Chondrocyte (in vitro differentiated cells): ENCODE measurements around the gene RXFP3. TPM values are rescaled to one million over a fixed set of nuclear protein-coding genes. Genes with fewer than 3 reads are reported as not detected.
"Not testable (repeated sequence)": the region's sequence is repeated elsewhere in the genome, so short reads cannot be mapped to it uniquely, and the experiment has no call there.

ENCODE experiments used
- DNase-seq: peaks from one replicate; pipeline ENCODE4 v3.0.0; 2021; ENCODE audit warnings: mixed read lengths, low spot score
- H3K27ac Mint-ChIP-seq: one replicate; pipeline ENCODE4 v1.8.0; 2021; ENCODE audit warnings: mild to moderate bottlenecking, moderate library complexity, mixed read lengths; ENCODE audit not compliant: unreplicated experiment
- H3K27me3 Mint-ChIP-seq: 2 replicates; pipeline ENCODE4 v1.8.0; 2021; ENCODE audit warnings: low read depth, mixed read lengths
- H3K36me3 Mint-ChIP-seq: 2 replicates; pipeline ENCODE4 v1.8.0; 2021; ENCODE audit warnings: low read depth, mixed read lengths
- H3K4me1 Mint-ChIP-seq: 2 replicates; pipeline ENCODE4 v1.8.0; 2021; ENCODE audit warnings: low read depth, mild to moderate bottlenecking, mixed read lengths
- H3K4me3 Mint-ChIP-seq: one replicate; pipeline ENCODE4 v1.8.0; 2021; ENCODE audit warnings: mild to moderate bottlenecking, moderate library complexity, mixed read lengths; ENCODE audit not compliant: unreplicated experiment
- H3K9me3 Mint-ChIP-seq: 2 replicates; pipeline ENCODE4 v1.8.0; 2021; ENCODE audit warnings: low read depth, mixed read lengths
- CTCF ChIP-seq: fragments of 200-600 bp; sonication (generic); IDR thresholded peaks from 2 replicates; pipeline ENCODE4 v1.5.0; 2021; ENCODE audit warnings: antibody characterized with exemption, mild to moderate bottlenecking, moderate library complexity
- total RNA-seq: library from RNA; stranded (reverse); gene quantifications from 3 replicates; pipeline ENCODE4 v1.2.1, GENCODE V29; 2021

Gene RXFP3
- total RNA-seq, 1 donor from 2014 or later = not detected

GRCh38 chr5:33939556-33940262 lies 3.5 kb downstream of the RXFP3 start:
- H3K4me1 Mint-ChIP-seq = peaks cover 5% of the 10 kb centered on the region
- peaks cover 26% of the 10 kb centered on the region for H3K27me3 Mint-ChIP-seq
- no peaks in the 10 kb centered on the region for H3K36me3 Mint-ChIP-seq
- no peak for DNase-seq
- TF ChIP-seq CTCF = no peak
- H3K4me3 Mint-ChIP-seq = no peak overlapping the region
- no peaks in the 10 kb centered on the region for H3K9me3 Mint-ChIP-seq
- no peak overlapping the region for H3K27ac Mint-ChIP-seq

DNA sequence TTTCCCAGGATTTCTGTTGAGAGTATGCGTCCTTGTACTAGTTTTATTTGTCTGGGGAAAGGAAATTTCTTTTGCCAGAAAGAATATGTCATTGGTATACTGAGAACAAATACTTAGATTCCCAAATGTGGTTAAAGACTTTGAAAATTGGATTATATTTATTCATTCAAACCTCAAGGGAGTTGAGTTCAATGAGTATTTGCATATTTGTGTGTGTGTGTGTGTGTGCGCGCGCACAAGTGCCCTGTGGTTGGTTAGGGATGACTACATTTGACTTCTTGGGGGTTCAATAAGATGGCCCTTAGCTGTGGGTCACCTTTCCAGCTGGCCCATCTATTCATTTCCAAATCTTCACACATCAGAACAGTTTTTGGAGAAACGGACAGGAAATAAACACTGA lies 4.9 kb downstream of the RXFP3 start:
- no peak for TF ChIP-seq CTCF
- Mint-ChIP-seq H3K9me3 (no peaks in the 10 kb centered on the region), H3K4me3 (no peak overlapping the region), H3K27me3 (peaks cover 26% of the 10 kb centered on the region), H3K4me1 (peaks cover under 1% of the 10 kb centered on the region), H3K27ac (no peak overlapping the region), H3K36me3 (no peaks in the 10 kb centered on the region)
- no peak for DNase-seq

DNA sequence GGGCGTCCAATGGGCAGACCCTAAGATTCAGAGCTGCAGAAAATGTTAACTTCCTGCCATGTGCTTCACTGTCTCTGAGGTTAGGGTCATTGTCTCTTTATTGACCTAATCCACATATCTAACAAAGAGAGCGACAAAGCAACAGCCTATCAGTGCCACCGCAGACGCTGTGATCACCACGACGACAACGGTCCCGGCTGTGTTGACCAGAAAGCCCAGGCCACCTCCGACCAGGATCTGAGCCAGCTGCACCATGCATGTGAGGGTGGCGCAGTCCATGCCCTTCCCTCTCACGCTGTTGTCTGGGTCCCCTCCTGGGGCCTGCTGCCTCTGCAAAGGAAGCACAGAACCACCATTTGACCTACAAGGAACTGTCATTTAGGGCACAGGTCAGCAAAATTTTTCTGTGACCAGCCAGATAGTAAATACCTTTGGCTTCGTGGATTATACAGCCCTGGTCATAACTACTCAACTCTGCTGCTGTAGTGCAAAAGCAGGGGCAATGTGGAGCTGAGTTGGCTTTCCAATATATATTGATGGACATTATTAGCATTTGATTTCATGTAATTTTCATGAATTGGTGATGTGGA lies 8.5 kb downstream of the RXFP3 start:
- peaks cover 3% of the 10 kb centered on the region for H3K9me3 Mint-ChIP-seq
- no peak for DNase-seq
- TF ChIP-seq CTCF = no peak
- peaks cover 20% of the 10 kb centered on the region for H3K27me3 Mint-ChIP-seq
- H3K4me1 Mint-ChIP-seq = no peaks in the 10 kb centered on the region
- no peak overlapping the region for H3K4me3 Mint-ChIP-seq
- no peaks in the 10 kb centered on the region for H3K36me3 Mint-ChIP-seq
- no peak overlapping the region for H3K27ac Mint-ChIP-seq

DNA sequence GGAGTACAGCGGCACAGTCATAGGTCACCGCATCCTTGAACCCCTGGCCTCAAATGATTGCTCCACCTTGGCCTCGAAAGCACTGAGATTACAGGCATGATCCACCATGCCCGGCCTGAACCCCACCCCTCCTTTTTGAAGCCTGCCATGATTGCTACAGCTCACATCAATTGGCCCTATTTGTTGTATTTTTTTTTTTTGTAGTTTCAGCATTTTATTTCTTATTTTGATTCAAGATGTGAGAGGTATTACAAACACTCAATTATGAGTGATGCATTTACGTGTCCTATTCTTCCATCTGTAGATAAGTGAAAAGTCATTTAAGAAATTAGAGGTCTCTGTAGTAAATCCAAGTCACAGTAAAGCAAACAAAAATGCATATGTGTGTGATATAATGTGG lies 16.0 kb downstream of the RXFP3 start:
- not testable (repeated sequence) for H3K4me3 Mint-ChIP-seq, H3K4me1 Mint-ChIP-seq, DNase-seq, H3K27ac Mint-ChIP-seq, H3K36me3 Mint-ChIP-seq, H3K27me3 Mint-ChIP-seq
- peaks cover 16% of the 10 kb centered on the region for H3K9me3 Mint-ChIP-seq

GRCh38 chr5:33957577-33958150 lies 21.5 kb downstream of the RXFP3 start:
- Mint-ChIP-seq H3K36me3 (no peaks in the 10 kb centered on the region), H3K9me3 (peaks cover 13% of the 10 kb centered on the region), H3K27ac (no peak overlapping the region)

More at GRCh38 chr5:33957577-33958150, 21.5 kb downstream of the RXFP3 start:
- Mint-ChIP-seq H3K4me3 (no peak overlapping the region), H3K27me3 (peaks cover 1% of the 10 kb centered on the region), H3K4me1 (no peaks in the 10 kb centered on the region)
- no peak for TF ChIP-seq CTCF
- no peak for DNase-seq
